CD4-positive, alpha-beta T cell treated with Interleukin-15 for 4 hours (primary cell): Measurements from ENCODE around the gene CAMTA1.

Source experiments
- DNase-seq: peaks from one replicate; pipeline ENCODE4 v3.0.0-alpha.2; 2020; ENCODE audit warnings: low spot score

CAMTA1 gene

DNA sequence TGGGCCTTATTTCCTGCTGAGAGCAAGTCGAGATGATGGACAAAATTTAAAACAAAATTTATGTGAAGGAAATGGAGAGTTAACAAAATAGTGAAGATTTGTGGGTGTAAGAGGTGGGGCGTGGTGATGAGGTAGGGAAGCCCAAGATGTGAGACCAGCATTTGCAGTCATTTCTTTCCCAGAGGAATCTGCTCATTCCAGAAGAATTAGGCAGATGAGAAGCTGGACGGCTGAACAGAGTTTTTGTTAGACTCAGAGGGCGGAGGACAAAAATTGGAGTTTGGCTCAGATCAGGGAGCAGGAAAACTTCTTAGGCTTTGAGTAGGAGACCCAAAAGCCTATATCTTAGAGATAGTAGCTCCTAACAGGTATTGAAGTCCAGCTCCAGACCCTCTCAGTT, 65.3 kb downstream of the CAMTA1 start:
- DNase-seq: no peak

DNA sequence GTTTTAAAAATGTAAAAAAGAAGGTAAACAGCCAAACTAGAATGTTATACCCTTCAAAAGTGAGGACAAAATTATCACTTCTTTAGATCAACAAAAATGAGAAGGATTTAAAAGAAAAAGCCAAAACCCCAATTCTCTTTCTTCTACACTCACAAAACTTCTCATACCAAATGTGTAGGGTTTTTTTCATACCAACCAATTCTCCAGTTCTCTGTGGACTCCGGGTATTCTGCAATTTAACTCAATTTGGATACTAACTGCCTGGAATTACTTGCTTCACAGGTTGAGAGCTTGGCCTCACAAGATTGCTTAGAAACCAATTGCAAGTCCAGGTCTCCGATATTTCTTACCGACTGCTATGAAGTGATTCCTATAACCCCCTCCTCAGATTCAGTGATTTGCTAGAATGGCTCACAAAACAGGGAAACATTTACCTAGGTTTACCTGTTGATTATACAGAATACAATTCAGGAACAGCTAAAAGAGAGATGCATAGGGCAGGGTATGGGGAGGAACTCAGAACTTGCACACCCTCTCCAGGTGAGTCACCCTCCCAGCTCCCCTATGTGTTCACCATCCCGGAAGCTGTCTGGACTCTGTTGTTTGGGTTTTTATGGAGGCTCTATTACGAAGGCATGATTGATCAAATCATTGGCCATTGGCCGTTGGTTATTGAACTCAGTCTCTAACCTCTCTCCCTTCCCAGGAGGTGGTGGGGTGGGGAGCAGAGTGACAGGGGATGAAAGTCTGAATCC, 67.1 kb downstream of the CAMTA1 start:
- no peak for DNase-seq

DNA sequence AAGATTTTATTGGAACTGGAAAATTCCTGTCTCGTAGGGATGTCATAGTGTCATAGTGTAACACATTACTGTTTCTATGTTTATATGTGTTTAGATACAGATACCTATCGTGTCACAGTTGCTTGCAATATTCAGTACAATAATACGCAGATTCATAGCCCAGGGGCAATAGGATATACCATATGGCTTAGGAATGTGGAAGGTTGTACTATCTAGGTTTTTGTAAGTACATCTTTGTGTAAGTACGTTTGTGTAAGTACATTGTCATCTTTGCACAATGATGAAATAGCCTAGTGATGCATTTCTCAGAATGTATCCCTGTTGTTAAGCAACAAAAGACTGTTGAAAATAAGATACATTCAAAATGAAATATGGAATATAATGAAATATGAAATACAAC, 68.9 kb downstream of the CAMTA1 start:
- no peak for DNase-seq

DNA sequence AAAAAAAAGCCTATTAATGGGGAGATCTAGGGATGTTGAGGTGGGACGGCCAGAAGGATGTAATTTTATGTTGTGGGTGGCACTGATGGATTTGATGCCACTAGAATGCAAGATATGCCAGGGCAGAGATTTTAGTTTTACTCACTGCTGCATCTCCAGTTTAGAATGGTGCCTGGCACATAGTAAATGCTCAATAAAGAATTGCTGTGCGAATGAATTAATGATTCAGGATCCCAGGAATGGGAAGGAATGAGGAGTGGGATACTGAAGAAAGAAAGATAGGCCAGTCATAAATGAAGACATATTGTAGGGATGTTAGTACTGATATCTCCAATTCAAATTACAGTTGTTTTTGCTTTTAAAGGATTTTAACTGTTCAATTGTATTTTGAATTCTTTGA, 72.6 kb downstream of the CAMTA1 start:
- DNase-seq: no peak

DNA sequence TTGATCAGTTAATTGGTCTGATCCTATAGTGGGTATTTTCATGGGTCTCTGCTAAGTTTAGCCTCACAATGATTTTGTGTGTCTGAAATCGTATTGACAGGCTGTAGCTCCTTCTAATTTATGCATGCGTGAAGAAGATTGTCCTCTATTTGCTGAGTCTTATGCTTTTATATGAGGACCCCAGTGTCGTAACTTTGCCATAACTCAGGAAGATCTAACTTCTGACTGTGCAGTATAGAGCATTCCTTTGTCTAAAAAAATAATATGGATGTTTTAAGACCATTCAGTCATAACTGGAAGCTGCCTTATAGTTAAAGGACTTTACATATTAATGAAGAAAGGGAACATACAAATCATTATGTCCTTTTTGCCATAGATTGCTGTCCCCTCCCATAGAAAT, 73.3 kb downstream of the CAMTA1 start:
- DNase-seq: no peak

DNA sequence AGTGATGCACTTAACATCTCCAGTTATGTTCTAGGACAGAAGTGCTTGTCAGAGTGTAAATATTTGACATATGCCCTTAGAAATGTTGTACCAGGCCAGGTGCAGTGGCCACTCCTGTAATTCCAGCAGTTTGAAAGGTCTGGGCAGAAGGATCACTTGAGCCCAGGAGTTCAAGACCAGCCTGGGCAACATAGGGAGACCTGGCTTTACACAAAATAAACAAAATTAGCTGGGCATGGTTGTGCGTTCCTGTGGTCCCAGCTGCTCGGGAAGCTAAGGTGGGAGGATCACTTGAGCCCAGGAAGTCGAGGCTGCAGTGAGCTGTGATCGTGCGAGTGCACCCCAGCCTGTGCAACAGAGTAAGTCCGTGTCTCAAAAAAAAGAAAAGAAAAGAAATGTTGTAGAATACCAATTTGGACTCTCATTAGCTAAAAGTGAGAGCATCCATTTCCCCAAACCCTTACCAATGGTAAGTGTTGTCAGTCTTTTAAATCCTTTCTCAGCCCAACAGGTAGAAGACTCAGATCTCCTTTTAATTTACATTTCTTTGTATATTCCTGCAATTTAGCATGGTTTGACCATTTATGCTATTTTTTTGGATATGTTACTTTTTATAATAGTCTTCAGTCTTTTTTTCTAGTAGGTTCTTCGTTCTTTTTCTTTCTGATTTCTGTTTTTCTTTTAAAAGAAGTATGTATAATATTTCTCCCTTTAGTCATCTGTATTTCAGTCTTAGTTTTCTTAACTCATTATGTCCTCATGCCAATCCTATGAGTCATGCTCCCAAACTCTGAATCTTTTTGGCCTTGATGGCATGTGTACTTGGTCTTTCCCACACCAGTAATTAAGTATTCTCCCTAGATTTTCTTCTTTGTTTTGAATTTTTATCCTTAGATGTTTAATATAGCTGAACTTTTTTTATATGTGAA, 74.4 kb downstream of the CAMTA1 start:
- no peak for DNase-seq

DNA sequence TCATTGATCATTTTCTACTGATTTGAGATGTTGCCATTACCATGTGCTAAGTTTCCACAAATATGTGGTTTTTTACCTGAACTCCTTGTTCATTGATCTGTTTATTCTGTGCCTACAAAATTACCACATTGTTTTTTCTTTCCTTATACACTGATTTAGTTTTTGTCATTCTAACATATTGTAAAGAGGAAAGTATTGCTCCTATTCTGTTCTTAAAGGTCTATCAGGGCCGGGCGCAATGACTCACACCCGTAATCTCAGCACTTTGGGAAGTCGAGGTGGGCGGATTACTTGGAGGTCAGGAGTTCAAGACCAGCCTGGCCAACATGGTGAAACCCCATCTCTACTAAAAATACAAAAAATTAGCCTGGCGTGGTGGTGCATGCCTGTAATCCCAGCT, 75.1 kb downstream of the CAMTA1 start:
- DNase-seq: no peak

DNA sequence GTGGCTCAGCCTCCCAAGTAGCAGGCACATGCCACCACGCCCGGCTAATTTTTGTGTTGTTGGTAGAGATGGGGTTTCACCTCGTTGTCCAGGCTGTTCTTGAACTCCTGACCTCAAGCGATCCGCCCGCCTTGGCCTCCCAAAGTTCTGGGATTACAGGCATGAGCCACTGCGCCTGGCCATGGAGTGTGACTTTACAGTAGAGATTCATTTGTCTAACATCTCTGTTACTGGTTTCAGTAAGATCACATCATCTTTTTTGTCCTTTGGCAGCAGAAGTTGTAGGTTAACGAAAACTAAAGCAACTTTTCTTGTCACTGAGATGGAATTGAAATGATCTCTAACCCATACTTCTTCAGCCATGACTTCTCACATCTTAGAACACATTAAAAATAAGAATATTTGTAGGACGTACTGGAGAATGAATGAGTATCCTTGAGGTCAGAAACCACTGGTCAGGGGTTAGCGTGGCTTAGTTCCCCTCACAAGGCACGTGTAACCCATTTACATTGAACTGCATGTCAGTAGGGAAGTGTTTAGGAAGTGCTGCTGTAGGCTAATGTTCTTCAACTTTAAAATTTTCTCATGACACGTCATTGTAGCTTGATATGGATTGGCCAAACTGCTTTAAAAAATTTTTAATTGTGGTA, 75.9 kb downstream of the CAMTA1 start:
- DNase-seq: no peak

DNA sequence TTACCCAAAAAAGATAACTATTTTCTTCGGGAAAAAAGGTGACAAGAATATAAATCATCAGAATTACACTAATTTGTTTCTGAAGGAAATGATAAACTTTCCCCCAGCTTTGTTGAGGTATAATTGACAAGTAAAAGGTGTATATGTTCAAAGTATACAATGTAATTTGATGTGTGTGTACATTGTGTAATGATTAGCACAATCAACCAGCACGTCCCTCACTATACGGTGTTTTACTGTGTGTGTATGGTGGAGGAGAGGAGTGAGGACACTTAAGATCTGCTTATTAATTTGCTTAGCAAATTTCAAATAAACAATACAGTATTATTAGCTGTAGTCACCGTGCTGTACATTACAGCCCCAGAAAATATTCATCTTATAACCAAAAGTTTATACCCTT, 77.7 kb downstream of the CAMTA1 start:
- no peak for DNase-seq

DNA sequence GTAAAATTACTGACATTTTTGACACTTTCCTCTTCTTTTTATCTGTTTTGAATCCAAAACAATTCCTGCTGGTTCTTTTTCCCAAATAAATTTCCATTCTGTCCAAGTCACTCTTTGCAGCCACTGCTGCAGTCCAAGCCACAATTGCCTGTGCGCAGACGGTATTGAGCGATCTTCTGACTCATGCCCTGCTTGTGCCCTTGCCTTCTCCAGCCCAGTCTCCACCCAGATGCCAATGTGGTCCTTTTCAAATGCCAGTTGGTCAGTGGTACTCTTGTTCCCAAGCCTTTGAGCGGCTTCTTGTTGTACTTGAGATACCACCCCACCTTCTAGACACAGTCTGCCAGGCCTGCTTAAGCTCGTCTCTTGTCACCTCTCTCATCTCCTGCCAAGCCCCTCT, 78.9 kb downstream of the CAMTA1 start:
- DNase-seq: no peak

DNA sequence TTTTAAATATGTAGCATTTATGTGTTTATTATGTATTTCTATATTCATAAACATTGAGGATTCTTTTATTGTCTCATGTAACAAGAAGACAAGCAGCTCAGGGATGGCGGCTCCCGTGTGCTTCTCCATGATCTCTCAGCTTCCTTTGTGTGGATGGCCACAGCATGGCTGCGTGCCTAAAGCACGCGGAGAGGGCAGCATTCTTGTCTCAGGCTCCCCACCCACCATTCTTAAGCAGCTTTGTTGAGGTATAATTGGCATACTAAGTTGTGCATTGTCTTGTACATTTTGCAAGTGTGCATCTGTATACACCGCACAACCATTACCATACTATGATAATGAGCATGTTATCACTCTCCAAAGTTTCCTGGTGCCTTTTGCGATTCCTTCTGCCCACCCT, 81.6 kb downstream of the CAMTA1 start:
- no peak for DNase-seq

DNA sequence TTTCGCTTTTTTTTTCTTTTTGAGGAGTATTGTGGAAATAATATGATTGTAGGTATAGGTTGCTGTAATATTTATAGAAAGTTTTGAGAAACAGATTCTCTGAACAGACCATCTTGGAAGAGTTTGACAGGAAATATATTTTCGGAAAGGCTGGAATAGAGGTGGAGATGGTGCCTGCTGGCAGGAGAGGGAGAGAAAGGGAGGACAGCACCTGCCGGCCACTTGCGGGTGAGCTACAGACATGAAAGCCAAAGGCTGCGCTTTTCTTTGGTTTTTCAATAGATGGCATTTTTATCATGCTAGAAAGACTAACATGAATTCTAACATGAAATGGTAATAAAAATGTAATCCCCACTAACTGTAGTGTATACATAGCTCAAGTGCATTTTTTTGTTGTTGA, 82.1 kb downstream of the CAMTA1 start:
- no peak for DNase-seq

DNA sequence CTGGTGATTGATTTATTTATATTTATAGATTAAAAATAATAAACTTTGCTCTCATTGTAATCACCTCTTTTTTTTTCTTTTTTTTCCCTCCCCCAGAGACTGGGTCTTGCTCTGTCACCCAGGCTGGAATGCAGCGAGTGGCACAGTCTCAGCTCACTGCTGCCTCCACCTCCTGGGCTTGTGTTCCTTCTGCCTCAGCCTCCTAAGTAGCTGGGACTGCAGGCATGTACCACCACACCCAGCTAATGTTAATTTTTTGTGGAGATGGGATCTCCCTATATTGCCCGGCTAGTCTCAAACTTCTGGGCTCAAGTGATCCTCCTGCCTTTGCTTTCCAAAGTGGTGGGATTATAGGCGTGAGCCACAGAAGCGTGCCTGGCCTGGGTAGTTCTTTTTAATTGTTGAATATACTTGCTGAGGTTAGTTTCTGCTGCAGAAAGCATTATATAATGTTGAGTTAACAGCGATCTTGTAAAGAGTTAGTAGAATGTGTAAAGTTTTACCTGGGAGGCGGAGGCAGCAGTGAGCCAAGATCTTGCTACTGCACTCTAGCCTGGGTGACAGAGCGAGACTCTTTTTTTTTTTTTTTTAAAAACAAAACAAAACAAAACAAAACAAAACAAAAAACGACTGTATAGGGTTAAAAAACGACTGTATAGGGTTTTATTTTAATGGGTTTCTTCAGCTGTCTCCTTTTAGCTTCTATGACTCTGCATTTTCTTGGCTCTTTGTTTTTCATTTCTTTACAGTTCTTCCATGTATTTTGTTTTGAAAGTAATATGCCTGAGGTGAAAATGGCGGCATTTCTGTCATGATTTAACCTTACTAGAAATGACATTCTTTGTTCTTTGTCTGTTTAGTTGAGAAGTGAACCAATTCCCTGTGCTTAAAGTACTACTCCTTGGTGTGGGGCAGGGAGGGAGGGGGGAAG, 82.7 kb downstream of the CAMTA1 start:
- no peak for DNase-seq

DNA sequence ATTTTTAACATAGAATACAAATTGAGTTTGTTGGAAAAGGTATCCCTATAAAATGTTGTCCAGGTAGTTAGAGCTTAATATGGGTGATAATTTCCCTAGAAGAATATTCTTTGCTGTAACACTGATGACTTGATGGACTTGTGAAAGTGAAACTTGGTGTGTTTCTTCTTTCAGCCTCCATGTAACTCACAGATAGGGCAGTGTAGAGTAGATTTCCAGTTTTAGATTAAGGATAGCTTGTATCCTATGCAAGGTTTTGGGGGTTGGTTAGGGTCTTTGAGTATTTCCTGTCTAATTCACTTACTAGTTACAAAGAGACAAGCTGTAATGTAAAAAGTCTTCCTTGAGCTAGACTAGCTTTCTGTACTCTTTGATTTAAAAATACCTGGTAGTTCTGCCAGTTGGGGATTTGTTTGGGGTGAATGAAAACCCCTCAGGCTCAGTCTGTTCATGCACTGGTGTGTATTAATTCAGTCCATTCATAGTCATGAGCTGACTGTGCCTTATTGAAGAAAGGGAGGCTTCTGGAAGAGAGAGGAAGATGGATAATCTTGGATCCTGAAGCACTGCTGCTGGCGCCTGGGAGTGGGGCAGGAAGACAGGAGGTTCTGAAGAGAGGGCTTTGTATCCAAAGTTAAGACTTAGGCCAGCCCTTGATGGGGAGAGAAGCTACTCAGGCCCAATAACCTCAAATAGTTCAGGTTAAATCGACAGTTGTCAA, 83.6 kb downstream of the CAMTA1 start:
- DNase-seq: no peak

DNA sequence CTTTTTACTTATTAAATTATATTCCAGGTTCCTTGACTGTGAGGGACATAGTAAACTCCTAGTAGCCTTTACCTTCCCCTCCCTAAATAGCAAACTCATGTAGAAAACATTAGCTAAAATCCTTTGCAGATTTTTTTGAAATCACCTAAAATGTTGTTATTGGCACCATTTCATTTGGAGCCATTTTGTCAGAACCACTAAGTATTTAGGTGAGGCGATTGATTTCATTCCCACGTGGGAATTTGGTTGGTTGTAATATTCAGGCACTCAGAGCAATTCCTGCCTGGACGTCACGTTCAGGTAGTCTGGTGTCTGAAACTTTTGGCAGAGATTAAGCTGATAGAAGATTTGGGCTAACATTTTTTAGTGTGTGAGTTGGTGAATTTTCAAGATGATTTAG, 84.3 kb downstream of the CAMTA1 start:
- no peak for DNase-seq

DNA sequence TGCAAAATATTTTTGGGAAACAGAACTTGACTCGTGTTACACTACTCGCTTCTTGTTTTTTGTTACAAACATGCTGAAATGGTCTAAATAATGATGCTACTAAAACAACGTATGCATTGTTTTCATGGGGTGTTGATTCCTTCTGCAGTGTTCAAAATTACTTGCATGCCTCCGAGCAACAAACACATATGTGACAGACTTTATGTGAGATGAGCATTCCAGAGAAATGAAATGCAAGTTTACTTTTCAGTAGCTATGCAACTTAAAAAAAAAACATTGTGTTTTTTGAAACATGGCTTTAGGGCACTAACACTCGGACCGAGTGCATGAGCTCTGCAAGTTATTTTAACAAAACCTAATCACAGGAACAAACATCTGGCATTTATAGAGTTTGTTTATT, 84.8 kb downstream of the CAMTA1 start:
- no peak for DNase-seq

DNA sequence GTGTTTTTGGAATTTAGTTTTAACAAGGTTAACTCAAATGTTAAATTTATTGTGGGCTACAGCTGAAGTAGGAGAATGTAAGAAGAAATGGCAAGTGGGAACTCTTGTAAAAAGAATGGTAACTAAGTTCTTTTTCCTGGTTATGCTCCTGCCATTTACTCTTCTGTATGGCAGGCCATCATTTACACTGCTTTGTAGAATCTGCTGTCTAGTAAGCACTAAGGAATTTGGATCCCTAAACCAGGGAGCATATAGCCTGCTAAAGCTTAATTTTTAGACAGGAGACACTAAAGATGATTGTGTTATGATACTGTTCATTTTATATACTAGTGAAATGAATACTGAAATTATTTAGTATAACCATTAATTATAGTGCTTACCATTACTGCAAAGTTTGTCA, 85.3 kb downstream of the CAMTA1 start:
- DNase-seq: no peak

DNA sequence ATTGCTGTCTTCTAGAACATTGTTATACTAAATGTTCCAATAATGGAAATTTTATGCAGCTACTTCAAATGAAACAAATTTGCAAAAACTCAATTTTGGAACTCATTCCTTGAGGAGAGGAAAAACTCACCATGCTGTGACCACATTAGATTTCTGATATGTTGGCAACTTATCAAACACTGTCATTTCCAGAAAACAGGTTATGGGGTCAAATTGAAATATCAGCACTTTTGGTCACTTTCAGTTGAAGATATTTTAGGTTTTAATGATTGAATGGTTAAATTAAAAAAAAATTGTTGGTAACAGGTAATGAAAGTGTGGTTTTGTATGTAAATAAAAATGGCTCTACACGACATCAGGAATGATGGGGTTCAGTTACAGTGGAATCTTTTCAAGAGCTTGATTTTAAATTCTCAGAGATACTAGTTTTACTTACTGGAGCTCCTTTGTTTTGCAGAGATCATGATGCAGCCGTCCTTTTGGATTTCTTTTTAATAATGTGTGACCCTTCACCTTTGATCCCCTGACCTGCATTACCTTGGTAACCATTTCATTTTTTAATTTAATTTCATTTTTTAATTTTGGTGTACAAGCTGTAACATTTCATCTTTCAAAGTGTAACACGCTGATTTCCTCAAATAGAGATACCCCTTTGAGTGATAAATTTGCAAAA, 86.2 kb downstream of the CAMTA1 start:
- DNase-seq: no peak

DNA sequence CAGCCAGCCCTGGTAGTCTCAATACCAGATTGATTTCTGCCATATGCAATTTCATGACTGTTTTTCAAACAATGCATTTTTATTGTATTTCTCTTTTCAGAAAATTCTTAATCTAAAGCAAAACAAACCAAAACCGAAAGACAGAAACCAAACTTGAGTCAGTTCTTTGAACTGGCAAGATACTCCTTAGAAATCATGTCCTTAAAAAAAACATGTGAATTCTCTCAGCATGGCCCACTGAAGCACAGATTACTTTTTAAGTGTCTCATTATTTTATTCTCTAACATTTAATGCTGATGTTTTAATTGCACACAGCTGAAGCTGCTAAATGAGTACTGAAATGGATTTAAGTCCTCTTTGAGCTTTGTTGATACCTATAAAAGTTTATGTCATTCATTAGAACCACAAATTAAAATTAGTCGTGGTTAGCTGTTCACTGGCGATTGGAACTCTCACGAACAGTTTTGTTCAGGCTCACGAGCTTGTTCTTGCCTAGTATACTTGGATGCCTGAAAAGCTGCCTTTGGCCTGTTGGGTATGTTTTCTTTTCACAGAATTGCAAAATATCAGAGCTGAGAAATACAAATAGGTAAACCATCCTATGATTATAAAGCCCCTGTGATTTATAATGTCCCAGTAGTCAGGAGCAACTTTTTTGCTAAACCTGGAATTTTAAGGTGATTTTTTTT, 87.5 kb downstream of the CAMTA1 start:
- no peak for DNase-seq
